Umbilical cord (tissue), 2 donors: ENCODE measurements around the gene HNRNPH2. TPM values are rescaled to one million over a fixed set of nuclear protein-coding genes. Genes with fewer than 3 reads are reported as not detected.

ENCODE experiments used
- DNase-seq: peaks from one replicate; pipeline ENCODE4 v3.0.0-alpha.2; 2015; ENCODE audit warnings: low spot score
- total RNA-seq: library from RNA; depleted of rRNA; stranded (reverse); fragments of >200 nt; gene quantifications from one replicate; pipeline ENCODE4 v1.2.3, GENCODE V29; 2014; ENCODE audit warnings: low replicate concordance; ENCODE audit not compliant: insufficient read depth

Gene HNRNPH2
- total RNA-seq, result 54.2 TPM

GRCh38 chrX:101407748-101408531 lies at the start of gene HNRNPH2, which contains the start of gene GLA:
TSS of gene HNRNPH2 (plus strand) at chrX:101408222. CDS start at chrX:101411989, 3,767 bp downstream.
TSS of gene GLA (minus strand) at chrX:101407925. CDS start at chrX:101407903, 22 bp downstream.
- DNase-seq, result peak; percentile 98

- DNase-seq, result no peak
Measured at GRCh38 chrX:101359966-101360365, 48.1 kb upstream of the HNRNPH2 start.

- no peak for DNase-seq
Measured at GRCh38 chrX:101360390-101360789, 47.6 kb upstream of the HNRNPH2 start.

GRCh38 chrX:101362116-101362515 lies 45.9 kb upstream of the HNRNPH2 start:
- no peak for DNase-seq

- DNase-seq, result no peak
Measured at GRCh38 chrX:101362757-101363156, 45.3 kb upstream of the HNRNPH2 start.

GRCh38 chrX:101365301-101365795 lies 42.7 kb upstream of the HNRNPH2 start:
- no peak for DNase-seq

- no peak for DNase-seq
Measured at GRCh38 chrX:101368800-101369199, 39.2 kb upstream of the HNRNPH2 start.

- no peak for DNase-seq
Measured at GRCh38 chrX:101369687-101370086, 38.3 kb upstream of the HNRNPH2 start.

GRCh38 chrX:101370888-101371504 lies 37.0 kb upstream of the HNRNPH2 start:
- DNase-seq, result no peak

- no peak for DNase-seq
Measured at GRCh38 chrX:101377547-101377946, 30.5 kb upstream of the HNRNPH2 start.

- DNase-seq, result no peak
Measured at GRCh38 chrX:101383679-101384205, 24.3 kb upstream of the HNRNPH2 start.

- no peak for DNase-seq
Measured at GRCh38 chrX:101385026-101385684, 22.9 kb upstream of the HNRNPH2 start.

- no peak for DNase-seq
Measured at GRCh38 chrX:101385795-101386541, 22.1 kb upstream of the HNRNPH2 start, which contains the start of gene BTK. TSS of gene BTK (minus strand) at chrX:101386191. CDS start at chrX:101375284, 10,907 bp downstream.

- DNase-seq, result no peak
Measured at GRCh38 chrX:101386542-101386885, 21.5 kb upstream of the HNRNPH2 start.

GRCh38 chrX:101388604-101389003 lies 19.4 kb upstream of the HNRNPH2 start:
- DNase-seq, result no peak

- DNase-seq, result peak; percentile 94
Measured at GRCh38 chrX:101390664-101391525, 17.1 kb upstream of the HNRNPH2 start, which contains the start of gene RPL36A. TSS of gene RPL36A (plus strand) at chrX:101391011. CDS start at chrX:101391044, 33 bp downstream.

- no peak for DNase-seq
Measured at GRCh38 chrX:101391831-101392230, 16.2 kb upstream of the HNRNPH2 start.

- no peak for DNase-seq
Measured at GRCh38 chrX:101393530-101394305, 14.3 kb upstream of the HNRNPH2 start.

GRCh38 chrX:101394372-101394771 lies 13.7 kb upstream of the HNRNPH2 start:
- no peak for DNase-seq
